Esophagus squamous epithelium (tissue), 4 donors: ENCODE results near the gene GATA5.

ENCODE experiments used
- POLR2A ChIP-seq, 4 donors: fragments of 450-650 bp; IDR thresholded peaks; one replicate each; pipeline ENCODE4 v1.6.1; 2017; ENCODE audit warnings: antibody characterized with exemption in 4 of 4, mild to moderate bottlenecking in 4 of 4, moderate library complexity in 3 of 4
- TF ChIP-seq, protein P1 (sequence below), 6 experiments: fragments of 450-650 bp in 4 of 6; fragments of 200-600 bp in 2 of 6; sonication (generic) in 2 of 6; IDR thresholded peaks; one replicate each; pipeline ENCODE4 v1.5.1; 2016 to 2019; ENCODE audit warnings: antibody characterized with exemption in 6 of 6, mild to moderate bottlenecking in 4 of 6, moderate library complexity in 4 of 6

DNA sequence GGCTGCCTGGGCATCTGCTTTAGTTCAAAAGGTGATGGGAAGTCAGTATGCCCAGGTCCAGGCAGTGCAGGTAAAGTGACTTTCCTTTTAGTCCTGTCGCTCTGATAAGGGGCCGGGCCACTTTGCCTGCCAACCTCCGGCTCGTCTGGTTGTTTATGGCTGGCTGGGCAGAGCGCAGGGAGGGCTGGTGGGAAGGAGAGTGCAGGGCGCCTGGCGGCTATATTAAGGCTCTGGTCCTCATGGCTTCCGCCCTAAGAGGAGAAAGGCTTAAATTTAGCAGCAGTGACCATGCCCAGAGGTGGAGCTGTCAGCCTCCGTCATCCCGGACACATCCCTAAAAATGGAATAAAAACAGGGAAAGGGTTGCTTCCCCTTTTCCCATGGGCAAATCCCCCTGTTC lies 14.6 kb downstream of the GATA5 start:
- TF ChIP-seq, protein P1, sequence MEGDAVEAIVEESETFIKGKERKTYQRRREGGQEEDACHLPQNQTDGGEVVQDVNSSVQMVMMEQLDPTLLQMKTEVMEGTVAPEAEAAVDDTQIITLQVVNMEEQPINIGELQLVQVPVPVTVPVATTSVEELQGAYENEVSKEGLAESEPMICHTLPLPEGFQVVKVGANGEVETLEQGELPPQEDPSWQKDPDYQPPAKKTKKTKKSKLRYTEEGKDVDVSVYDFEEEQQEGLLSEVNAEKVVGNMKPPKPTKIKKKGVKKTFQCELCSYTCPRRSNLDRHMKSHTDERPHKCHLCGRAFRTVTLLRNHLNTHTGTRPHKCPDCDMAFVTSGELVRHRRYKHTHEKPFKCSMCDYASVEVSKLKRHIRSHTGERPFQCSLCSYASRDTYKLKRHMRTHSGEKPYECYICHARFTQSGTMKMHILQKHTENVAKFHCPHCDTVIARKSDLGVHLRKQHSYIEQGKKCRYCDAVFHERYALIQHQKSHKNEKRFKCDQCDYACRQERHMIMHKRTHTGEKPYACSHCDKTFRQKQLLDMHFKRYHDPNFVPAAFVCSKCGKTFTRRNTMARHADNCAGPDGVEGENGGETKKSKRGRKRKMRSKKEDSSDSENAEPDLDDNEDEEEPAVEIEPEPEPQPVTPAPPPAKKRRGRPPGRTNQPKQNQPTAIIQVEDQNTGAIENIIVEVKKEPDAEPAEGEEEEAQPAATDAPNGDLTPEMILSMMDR (IDR thresholded peaks at IDR 0.05): no peak
- no peak for TF ChIP-seq POLR2A (IDR thresholded peaks at IDR 0.05)
